ENCODE measurements around the gene EIF4G2.
A peak's percentile ranks its signal among the peaks of the same experiment; 100 is the strongest.

EIF4G2 gene

DNA sequence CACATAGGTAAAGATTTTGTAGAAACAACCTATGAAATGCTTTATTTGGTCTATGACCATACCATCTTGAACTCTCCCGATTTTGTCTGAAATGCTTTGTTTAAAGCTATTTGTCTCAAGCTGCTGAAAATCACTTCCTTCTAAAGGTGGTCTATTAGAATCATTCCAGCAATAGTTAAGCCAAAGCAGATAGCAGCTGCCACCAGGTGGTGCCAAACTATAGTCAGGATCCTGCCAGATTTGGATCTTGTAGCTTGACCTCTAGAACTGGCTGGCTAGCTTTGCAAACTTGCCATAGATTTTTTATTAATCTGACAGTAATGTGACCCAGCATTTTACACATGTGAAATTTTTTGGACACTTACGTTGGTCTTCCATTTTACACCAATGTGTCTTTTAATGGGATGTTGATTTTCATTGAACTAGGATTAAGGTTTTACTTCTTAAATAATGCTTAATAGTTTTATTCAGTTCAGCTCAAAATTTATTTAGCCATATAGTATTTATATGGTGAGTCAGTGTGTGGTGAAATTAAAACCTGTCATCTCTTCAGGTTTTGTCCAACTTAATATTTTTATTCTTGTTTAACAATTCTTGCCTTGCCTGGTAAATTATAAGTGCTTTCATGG, 38.0 kb downstream of the EIF4G2 start:
- DNase-seq, result no peak

DNA sequence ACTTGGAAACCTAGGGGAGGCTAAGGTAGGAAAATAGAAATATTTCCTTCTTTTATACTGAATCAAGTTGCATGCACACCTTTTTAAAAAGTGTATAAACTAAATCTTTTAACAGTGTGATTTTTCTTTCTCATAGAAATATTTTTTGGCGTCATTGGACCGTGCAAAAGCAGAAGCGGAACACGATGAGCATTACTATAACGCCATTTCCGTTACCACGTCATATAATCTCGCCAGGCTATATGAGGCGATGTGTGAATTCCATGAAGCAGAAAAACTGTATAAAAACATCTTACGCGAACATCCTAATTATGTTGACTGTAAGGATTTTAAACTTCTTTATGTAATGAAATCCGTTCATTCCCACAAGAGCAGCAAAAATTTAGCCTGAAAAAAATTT, 44.3 kb downstream of the EIF4G2 start:
- no peak for DNase-seq

DNA sequence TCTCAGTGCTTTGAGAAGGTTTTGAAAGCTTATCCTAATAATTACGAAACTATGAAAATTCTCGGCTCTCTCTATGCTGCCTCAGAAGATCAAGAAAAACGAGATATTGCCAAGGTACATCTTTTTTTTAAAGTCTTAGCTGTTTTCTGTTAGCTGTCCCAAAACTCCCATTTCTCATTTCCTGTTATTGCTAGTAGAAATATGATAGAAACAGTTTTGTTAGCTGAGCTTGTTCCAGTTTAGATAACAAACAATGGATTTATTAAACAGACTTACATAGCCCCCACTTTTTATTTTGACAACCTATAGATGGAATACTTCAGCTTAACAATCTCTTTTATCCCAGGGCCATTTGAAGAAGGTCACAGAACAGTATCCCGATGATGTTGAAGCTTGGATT, 45.0 kb downstream of the EIF4G2 start:
- no peak for DNase-seq

DNA sequence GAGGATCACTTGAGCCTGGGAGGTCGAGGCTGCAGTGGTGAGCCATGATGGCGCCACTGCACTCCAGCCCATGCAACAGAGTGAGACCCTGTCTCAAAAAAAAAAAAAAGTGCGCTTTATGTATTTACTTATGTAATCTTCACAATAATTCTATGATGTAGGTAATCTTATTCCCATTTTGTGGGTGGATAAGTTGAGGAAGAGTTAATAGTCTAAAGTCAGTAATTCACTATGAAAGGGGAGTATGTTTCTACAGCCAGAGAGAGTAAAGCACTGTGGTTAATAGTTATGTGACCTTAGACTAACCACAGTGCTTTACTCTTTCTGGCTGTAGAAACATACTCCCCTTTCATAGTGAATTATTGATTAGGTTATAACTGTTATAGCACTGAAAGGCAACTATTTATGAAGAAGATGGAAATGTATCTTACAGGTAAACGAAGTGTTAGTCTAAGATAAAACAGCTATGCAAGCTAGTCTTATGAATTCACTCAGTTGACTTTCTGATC, 45.8 kb downstream of the EIF4G2 start:
- no peak for DNase-seq

DNA sequence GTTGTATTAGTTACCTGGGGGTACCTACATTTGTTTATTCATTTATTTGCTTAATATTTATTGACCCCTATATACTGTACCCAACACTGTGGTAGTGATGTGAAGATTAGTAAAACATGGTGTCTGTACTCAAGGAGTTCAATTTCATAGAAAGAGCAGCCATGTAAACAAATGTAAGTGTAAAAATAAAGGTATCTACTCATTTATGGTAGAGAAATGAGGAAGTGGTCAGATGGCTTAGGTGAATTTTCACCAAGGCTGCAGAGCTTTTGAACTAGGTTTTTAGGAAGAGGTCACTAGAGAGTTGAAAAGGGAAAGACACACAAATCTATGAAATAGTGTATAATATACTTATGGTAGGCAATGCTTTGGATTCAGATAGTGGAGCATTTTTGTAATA, 46.5 kb downstream of the EIF4G2 start:
- DNase-seq, result no peak

DNA sequence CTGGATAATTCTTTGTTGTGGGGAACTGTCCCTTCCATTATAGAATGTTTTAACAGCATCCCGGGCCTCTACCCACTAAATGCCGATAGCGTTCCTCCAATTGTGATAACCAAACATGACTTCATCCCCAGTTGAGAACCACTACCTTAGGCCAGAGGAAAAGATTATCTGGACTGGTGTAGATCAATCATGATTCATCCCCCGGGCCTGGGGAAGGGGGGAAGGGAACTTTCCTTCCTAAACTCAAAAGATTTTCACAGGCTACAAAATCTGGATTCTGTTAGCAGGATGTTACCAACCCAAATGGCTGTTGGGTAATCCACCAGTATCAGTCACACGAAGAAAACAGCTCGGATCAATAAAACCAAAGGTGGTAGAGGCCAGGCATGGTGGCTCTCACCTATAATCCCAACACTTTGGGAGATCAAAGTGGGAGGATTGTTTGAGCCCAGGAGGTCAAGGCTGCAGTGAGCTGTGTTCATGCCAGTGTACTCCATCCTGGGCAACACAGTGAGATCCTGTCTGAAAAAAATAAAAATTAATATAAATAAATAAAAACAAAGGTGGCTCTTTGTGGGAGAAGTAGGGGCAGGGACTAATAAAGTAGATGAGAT, 47.5 kb downstream of the EIF4G2 start:
- DNase-seq, result no peak

DNA sequence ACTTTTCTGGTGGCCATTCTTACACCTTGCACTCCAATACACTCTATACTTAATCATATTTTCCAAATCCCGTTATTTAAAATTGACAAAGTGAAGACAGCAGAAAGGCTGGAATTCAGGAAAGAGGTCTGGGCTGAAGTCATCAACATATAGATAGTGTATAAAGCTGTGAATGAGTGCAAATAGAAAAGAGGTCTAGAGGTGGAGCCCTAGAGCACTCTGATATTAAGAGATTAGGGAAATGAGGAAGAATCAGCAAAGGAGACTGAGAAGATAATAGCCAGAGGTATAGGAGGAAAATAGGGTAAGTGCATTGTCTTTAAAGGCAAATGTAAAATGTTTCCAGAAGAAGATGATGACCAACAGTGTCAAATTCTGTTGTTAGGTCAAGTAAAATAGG, 49.8 kb downstream of the EIF4G2 start:
- DNase-seq, result no peak

DNA sequence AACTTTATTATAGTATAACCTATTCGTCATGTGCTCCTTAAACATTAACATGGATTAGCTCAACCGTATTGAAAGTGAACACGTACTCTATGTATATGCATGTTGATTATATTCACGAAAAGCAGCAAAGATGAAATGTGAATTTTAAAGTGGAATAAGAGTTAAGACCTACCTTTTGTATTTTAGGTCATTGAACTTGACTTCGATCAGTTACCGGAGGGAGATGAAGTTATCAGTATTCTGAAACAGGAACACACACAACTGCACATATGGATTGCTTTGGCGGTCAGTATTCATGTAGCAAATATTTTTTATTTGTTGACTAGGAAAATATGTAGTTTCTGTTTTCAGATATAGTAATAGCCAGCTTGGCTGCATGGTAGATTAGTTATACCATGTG, 56.2 kb downstream of the EIF4G2 start:
- no peak for DNase-seq

DNA sequence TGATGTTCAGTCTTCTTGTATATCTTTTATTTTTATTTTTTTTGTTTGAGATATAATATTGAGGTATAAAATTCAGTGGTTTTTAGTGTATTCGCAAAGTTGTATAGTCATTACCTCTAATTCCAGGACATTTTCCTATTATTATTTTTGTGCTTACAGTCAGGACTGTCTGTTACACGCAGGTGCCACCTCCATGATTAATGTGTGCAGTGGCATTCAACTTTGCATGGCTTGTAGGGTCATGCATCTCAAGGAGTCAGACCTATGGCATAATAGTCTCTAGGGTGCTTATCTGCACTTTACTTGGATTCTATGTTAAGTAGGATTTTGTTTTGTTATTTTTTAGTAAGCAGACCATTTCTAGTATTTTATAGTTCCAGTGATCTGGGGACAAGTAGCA, 56.7 kb downstream of the EIF4G2 start:
- no peak for DNase-seq

DNA sequence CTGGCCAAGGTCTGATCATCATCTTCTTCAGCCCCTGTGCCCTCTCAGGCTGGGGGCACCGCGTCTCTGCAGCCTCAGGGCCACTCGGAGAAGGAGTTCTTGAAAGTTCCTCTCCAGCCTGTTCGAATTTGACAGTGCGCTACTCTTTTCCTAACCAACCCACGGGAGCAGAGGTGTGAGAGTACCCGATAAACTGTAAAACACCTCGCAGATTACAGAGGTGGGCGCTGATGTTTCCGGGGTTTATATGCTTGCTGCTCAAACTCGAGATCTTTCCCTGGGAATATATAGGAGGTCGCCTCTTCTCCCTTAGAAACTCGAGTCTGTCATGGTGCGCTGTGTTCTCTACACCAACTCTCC, 57.2 kb downstream of the EIF4G2 start:
- DNase-seq, result no peak

DNA sequence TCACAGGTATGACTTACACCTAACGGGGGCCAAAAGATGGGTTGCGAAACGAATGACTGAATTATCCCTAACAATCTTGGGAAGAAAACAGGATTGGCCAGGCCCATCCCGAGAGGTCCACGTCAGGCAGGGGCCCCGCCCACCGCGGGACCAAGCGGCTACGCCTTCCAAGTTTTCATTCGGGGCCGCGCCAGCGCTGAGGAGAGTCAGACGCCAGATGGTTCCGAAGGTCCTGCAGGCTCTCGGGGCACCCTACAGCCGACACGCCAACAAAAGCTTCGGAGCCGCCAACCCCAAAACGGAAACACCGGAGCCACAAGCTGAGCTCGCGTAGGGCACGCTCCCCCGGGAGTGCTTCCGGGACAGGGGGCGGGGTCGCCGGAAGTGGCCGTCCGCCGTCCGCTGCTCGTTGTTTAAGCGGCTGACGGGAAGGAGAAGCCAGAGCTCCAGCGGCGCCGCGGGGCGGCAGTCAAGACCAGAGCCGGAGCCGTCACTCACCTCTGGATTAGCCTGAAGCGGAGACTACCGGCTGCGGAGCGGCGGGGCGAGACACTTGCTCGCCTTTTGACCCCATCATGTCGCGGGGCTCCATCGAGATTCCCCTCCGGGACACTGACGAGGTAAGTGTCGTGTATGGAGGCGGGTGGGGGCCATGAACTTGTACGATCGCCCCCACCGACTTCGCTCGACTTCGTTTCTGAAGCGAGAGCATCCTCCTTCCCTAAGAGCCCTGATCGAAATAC, 57.7 kb downstream of the EIF4G2 start, which contains the start of gene CTR9:
CTR9 (plus strand) TSS at position 409 of the 743 bp plus-strand sequence; CDS start at position 576, 167 bp downstream.
- peak; percentile 84 to 88 for DNase-seq

DNA sequence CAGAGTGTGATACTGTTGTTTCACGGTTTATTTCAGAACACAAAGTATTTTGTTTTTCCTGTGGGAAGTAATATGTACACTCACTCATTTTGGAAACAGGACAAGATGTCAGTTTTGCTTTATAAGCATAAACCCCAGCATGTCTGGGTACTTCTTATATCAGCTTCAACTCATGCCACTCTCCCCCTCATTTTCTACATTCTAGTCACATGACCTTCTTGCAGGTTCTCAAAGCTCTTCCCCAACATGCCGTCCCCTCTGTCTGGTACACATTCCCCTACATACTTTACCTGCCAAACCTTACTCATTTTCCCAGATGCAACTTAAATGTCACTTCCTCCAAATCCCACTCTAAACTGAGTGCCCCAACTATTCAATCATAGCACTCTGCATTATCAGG, 59.2 kb downstream of the EIF4G2 start:
- DNase-seq, result no peak

DNA sequence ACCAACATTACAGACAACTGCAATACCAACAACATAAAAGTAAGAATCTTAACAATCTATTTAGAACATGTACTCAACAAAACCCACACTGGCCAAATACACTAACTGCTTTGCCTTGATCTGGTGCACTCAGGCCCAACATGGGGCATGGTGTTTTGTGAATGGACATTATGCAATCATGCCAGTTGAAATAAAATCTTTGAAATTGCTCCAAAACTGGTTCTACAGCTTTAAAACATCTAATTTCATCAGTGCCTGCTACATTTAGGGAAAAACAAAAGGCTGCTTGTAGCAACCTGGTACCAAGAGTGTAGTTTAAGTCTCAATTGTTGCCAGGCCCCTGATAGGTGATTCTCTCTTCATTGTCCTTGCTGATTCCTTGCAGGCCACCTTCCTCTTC, 61.0 kb downstream of the EIF4G2 start:
- no peak for DNase-seq
